AG09309 (cell line): ENCODE results near the gene PPM1H.

Experiments
- DNase-seq: peaks from one replicate; pipeline ENCODE4 v3.0.0-alpha.2; 2010; ENCODE audit warnings: low read depth
- H3K4me3 ChIP-seq: 2 replicates; pipeline ENCODE4 v1.5.1; 2011; ENCODE audit warnings: mild to moderate bottlenecking, low read depth, low read length, moderate library complexity; ENCODE audit not compliant: control insufficient read depth
- TF ChIP-seq, protein P1 (sequence below): IDR thresholded peaks from 2 replicates; pipeline ENCODE4 v1.5.1; 2011; ENCODE audit warnings: mild to moderate bottlenecking, low read depth, low read length, inconsistent platforms; ENCODE audit not compliant: insufficient read depth, control insufficient read depth; ENCODE audit errors: missing control alignments

PPM1H gene

DNA sequence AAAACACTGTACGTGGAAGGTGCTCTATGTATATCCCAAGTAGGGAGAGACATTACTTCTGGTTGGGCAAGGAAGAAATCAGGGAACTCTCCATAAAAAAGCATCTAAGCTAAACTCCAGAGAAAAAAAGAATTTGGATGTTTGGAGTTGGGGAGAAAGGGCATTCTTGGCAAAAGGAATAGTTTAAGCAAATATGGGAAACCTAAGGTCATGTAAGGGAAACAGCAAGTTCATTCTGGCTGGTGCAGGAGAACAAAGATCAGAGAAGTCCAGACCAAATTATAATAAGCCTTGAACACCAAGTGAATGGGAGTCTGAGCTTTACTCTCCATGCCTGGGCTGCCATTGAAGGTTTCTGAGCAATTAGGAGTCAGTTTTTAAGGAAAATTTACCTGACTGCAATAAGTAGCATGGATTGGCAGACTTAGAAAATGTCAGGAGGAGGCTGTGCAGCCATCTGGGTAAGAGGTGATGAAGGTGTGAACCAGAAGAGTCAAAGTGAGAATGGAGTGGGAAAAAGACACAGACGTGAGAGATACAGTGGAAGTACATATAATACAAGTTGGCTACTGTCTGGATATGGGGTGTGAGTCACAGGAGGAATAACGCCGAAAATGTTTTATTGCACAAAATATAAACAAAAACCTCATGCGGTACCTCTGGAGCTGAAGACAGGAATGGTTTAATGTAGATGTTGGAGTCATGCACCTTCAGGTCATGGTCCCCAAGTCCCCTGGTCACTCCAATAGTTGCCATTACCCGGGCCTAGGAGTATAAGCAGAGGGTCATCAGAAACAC is 245.7 kb downstream of the PPM1H start:
- DNase-seq: no peak
- TF ChIP-seq, protein P1, sequence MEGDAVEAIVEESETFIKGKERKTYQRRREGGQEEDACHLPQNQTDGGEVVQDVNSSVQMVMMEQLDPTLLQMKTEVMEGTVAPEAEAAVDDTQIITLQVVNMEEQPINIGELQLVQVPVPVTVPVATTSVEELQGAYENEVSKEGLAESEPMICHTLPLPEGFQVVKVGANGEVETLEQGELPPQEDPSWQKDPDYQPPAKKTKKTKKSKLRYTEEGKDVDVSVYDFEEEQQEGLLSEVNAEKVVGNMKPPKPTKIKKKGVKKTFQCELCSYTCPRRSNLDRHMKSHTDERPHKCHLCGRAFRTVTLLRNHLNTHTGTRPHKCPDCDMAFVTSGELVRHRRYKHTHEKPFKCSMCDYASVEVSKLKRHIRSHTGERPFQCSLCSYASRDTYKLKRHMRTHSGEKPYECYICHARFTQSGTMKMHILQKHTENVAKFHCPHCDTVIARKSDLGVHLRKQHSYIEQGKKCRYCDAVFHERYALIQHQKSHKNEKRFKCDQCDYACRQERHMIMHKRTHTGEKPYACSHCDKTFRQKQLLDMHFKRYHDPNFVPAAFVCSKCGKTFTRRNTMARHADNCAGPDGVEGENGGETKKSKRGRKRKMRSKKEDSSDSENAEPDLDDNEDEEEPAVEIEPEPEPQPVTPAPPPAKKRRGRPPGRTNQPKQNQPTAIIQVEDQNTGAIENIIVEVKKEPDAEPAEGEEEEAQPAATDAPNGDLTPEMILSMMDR: no peak
- no peak overlapping the region for H3K4me3 ChIP-seq

DNA sequence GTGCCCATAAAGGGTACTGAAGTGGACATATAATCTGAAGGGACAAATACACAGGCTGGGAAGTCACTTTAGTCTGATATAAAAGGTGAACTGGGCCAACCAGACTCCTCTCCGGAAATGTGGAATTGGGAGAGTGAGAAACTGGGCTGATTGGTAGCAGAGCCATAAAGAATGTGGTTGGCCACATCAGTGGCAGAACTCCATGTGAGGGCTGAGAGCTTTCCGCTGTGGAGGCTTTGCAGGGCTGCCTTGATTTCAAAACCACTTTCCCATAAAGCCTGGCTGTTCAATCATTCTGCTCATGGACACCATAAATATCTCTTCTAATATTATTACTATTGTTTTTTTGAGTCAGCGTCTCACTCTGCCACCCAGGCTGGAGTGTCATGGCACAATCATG is 248.0 kb downstream of the PPM1H start:
- H3K4me3 ChIP-seq: no peak overlapping the region
- peak; percentile 60 for DNase-seq
- TF ChIP-seq, protein P1: no peak

DNA sequence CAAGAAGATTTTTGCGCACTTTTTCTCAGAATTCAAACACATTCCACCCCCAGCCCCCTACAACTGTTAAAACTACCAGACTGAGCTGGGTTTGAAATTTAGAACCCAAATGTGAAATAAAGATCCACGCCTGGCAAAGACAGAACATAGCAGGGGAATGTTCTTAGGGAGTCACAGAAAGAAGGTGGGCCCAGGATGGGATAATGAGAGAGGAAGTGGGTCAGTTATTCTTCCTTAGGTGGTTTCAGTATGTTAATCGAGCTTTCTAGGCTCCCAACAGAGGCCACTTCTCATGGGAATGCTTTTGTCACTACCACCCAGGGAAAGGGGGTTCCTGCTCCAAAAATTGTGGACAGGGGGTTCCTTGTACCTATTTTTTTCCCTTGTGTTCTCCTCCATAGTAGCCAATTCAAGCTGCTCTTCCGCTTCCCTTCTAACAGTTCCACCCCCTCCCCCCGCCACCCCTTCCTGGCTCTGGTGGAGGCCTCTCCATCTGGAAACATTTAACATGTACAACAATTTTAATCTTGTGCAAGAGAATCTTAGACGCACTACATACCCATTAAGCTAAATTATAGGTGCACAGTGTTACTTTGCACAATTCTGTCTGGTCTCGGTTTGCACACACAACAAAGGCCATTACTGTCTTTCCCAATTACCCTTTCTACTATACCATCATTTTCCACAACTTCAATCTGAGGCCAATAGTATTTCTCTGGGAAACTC is 250.2 kb downstream of the PPM1H start:
- peak; percentile 71 for DNase-seq
- TF ChIP-seq, protein P1: no peak
- no peak overlapping the region for H3K4me3 ChIP-seq

DNA sequence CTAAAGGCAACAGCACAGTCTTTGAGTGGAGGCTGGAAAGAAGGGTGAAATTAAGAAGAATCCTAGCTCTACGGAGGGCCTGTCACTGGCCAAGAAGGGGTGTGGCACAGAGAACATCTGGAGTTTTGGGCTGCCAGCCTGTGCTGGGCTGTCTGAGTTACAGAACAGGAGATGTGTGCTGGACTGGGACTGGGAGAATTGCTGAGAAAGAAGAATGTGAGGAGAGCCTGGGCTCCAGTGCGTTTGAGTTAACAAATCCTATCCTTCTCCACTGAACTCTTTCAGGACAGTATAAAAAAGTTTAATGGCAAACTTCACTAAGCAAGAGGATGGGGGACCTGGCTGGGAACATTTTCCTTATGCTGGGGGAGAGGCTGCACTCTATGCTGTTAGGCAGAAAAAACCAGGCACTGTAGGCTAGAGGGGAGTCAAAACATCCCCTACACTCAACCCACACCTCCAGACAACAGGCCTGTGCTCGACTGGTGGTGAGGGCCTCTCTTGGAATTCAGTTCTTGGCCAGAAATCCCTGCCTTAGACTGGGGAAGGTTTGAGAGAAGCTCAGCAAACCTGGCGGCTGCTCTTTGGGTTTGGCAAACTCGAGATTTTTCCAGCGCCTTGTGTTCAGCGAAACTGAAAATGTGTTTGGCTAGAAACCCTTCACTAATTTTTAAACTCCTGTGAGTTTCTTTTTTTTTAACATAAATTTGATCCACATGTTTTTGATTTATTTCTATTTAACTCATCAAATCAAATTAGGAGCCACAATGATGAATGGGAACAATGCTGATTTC is 251.0 kb downstream of the PPM1H start:
- TF ChIP-seq, protein P1: no peak
- no peak for DNase-seq
- no peak overlapping the region for H3K4me3 ChIP-seq

DNA sequence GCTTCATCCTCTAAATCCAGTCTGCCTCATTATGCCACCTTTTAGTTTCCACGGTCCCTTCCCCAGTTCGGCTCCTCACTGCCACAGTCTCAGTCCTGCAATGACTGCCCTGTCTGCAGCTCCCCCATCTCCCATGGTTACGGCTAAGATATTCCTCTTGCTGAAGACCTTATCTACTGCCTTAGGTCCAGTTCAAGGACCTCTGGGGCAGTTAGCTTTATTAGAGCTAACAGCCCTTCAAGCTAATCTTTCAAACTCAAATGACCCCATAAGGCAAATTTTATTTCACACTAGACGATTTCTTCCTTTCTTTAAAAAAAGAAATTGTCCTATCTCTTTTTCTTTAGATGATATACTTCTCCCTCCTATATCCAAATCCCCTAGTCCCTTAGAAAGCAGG is 253.6 kb downstream of the PPM1H start:
- TF ChIP-seq, protein P1: no peak
- no peak overlapping the region for H3K4me3 ChIP-seq
- no peak for DNase-seq

DNA sequence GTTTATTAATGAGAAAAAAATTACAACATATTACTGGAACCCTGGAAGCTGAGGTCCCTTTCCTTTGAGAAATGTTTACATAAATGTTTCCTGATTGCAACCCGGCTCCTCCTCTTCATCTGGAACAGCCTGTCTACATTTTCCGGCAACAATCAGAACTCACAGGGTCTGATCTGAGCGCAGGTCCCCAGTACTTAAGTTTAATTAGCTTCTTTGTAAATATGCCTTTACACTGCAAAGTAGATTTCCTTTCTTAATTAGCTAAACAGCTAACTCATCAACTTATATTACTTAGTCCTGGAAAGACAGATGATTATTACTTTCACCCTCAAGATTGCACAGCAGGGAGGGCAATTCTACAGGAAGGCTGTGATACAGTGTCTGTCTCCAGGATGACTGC is 255.3 kb downstream of the PPM1H start:
- no peak overlapping the region for H3K4me3 ChIP-seq
- TF ChIP-seq, protein P1: no peak
- no peak for DNase-seq
